ENCODE data around the gene IL23A. TPM values are rescaled to one million over a fixed set of nuclear protein-coding genes. Genes with fewer than 3 reads are reported as not detected.

IL23A gene
- total RNA-seq, 1 experiment from 2014 or later = 0.41 TPM

DNA sequence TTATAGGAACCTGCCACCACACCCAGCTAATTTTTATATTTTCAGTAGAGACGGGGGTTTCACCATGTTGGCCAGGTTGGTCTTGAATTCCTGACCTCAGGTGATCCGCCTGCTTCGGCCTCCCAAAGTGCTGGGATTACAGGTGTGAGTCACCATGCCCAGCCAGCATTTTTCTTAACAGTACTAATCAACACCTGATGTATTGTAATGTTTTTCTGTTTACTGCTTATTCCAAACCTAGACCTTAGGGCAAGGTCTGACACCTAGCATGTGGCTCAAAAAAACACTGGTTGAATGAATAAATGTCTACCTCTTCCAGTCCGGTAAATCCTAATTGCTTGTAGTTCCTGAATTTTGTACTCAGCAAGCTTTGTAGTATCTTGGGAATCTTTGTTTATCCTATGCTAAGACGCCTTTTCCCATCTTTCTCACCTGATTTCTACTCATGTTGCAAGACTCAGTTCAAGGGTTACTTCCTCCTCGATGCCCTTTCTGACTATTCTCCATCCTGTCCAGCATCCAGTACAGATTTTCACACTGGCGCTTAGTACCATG is 7.7 kb upstream of the IL23A start:
- peaks cover 15% of the 10 kb centered on the region; the same call in 1 of the 2 replicates for H3K4me1 ChIP-seq (ENCODE audit: control insufficient read depth, insufficient read depth, low read length)
- H3K27ac ChIP-seq (ENCODE audit: low read length) = no peak overlapping the region
- no peak overlapping the region for H3K4me3 ChIP-seq (ENCODE audit: low read depth in 2 of 2, low read length in 2 of 2)
- in situ Hi-C loops (cut with HindIII; ENCODE audit: low pct_unique_long_range_greater_than_20kb, low sequenced_read_pairs) (no loop called here), intact Hi-C loops (cut with micrococcal nuclease; ENCODE audit: unreplicated experiment) (no loop called here)
- ChIA-PET POLR2A (no interaction called here), CTCF (no interaction called here)
- no peaks in the 10 kb centered on the region for H3K27me3 ChIP-seq (ENCODE audit: control insufficient read depth, insufficient read depth, low read length)
- no peak for ATAC-seq
- no peaks in the 10 kb centered on the region for H3K9me3 ChIP-seq (ENCODE audit: control insufficient read depth, insufficient read depth, low read depth, low read length)
- no peak for DNase-seq (ENCODE audit: low read depth, low spot score)
- TF ChIP-seq, protein P1, sequence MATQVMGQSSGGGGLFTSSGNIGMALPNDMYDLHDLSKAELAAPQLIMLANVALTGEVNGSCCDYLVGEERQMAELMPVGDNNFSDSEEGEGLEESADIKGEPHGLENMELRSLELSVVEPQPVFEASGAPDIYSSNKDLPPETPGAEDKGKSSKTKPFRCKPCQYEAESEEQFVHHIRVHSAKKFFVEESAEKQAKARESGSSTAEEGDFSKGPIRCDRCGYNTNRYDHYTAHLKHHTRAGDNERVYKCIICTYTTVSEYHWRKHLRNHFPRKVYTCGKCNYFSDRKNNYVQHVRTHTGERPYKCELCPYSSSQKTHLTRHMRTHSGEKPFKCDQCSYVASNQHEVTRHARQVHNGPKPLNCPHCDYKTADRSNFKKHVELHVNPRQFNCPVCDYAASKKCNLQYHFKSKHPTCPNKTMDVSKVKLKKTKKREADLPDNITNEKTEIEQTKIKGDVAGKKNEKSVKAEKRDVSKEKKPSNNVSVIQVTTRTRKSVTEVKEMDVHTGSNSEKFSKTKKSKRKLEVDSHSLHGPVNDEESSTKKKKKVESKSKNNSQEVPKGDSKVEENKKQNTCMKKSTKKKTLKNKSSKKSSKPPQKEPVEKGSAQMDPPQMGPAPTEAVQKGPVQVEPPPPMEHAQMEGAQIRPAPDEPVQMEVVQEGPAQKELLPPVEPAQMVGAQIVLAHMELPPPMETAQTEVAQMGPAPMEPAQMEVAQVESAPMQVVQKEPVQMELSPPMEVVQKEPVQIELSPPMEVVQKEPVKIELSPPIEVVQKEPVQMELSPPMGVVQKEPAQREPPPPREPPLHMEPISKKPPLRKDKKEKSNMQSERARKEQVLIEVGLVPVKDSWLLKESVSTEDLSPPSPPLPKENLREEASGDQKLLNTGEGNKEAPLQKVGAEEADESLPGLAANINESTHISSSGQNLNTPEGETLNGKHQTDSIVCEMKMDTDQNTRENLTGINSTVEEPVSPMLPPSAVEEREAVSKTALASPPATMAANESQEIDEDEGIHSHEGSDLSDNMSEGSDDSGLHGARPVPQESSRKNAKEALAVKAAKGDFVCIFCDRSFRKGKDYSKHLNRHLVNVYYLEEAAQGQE (IDR thresholded peaks at IDR 0.05; ENCODE audit: insufficient read depth in 1 of 2, low read depth in 2 of 2, low read length in 1 of 2) = no peak
- no peak for TF ChIP-seq POLR2AphosphoS5 (IDR thresholded peaks at IDR 0.05; ENCODE audit: low read depth, low read length)
- TF ChIP-seq SIN3A (IDR thresholded peaks at IDR 0.05; ENCODE audit: borderline replicate concordance, insufficient read depth, low read depth, low read length) = no peak
- TF ChIP-seq, protein P2, sequence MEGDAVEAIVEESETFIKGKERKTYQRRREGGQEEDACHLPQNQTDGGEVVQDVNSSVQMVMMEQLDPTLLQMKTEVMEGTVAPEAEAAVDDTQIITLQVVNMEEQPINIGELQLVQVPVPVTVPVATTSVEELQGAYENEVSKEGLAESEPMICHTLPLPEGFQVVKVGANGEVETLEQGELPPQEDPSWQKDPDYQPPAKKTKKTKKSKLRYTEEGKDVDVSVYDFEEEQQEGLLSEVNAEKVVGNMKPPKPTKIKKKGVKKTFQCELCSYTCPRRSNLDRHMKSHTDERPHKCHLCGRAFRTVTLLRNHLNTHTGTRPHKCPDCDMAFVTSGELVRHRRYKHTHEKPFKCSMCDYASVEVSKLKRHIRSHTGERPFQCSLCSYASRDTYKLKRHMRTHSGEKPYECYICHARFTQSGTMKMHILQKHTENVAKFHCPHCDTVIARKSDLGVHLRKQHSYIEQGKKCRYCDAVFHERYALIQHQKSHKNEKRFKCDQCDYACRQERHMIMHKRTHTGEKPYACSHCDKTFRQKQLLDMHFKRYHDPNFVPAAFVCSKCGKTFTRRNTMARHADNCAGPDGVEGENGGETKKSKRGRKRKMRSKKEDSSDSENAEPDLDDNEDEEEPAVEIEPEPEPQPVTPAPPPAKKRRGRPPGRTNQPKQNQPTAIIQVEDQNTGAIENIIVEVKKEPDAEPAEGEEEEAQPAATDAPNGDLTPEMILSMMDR (IDR thresholded peaks at IDR 0.05) = no peak
- no peak for TF ChIP-seq TCF7L2 (IDR thresholded peaks at IDR 0.05; ENCODE audit: low read depth, low read length)
- peaks cover 3% of the 10 kb centered on the region; the same call in 1 of the 2 replicates for H3K36me3 ChIP-seq (ENCODE audit: control insufficient read depth, insufficient read depth, low read length)
- no TSS peak for BruUV-seq (replicated peaks)

DNA sequence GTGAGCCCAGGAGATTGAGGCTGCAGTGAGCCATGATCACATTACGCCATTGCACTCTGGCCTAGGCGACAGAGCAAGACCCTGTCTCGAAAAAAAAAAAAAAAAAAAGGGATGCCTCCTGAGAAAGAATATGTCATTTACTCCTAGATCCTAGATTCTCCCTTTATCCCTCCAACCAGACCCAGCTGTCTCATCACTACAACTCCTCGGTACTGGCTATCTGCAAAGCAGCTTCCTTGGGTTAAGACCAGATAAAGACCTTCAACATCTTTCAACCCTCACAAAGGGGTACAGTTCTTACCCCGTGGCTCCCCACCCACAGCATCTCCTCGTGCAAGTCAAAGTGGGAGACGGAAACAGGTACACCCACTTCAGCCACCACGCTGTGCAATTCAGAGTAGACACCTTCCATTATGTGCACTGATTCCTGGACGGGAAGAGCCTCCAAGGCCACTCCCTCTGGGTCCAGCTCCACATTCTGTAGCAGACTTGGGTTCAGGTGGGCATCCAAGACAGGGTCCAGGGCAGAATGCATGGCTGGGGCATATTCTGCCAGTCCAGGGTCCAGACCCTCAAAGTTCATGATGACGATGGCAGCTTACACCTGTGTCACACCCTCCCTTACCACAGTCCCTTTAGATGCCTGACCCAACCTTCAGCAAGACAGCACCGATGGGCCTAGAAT is 6.0 kb upstream of the IL23A start:
- DNase-seq (ENCODE audit: low read depth, low spot score) (no peak), ATAC-seq (no peak)
- in situ Hi-C loops (cut with HindIII; ENCODE audit: low pct_unique_long_range_greater_than_20kb, low sequenced_read_pairs) (no loop called here), intact Hi-C loops (cut with micrococcal nuclease; ENCODE audit: unreplicated experiment) (no loop called here)
- Histone ChIP-seq H3K27ac (ENCODE audit: low read length) (peak overlapping the region; percentile 99), H3K9me3 (ENCODE audit: control insufficient read depth, insufficient read depth, low read depth, low read length) (no peaks in the 10 kb centered on the region), H3K4me1 (ENCODE audit: control insufficient read depth, insufficient read depth, low read length) (peaks cover 15% of the 10 kb centered on the region; the same call in 1 of the 2 replicates), H3K4me3 (ENCODE audit: low read depth in 2 of 2, low read length in 2 of 2) (peak overlapping the region; percentile 76 to 83), H3K27me3 (ENCODE audit: control insufficient read depth, insufficient read depth, low read length) (no peaks in the 10 kb centered on the region), H3K36me3 (ENCODE audit: control insufficient read depth, insufficient read depth, low read length) (peaks cover 3% of the 10 kb centered on the region; the same call in 1 of the 2 replicates)
- CTCF ChIA-PET = interaction anchor here (0.6 kb wide), 1 partner anchor 33 kb away, joined by 4 read pairs; no protein-coding TSS in a partner anchor
- TF ChIP-seq POLR2AphosphoS5 (IDR thresholded peaks at IDR 0.05; ENCODE audit: low read depth, low read length) (no peak), SIN3A (IDR thresholded peaks at IDR 0.05; ENCODE audit: borderline replicate concordance, insufficient read depth, low read depth, low read length) (no peak), TCF7L2 (IDR thresholded peaks at IDR 0.05; ENCODE audit: low read depth, low read length) (no peak)
- TF ChIP-seq, protein P2 (IDR thresholded peaks at IDR 0.05) = no peak
- TF ChIP-seq, protein P1 (IDR thresholded peaks at IDR 0.05; ENCODE audit: insufficient read depth in 1 of 2, low read depth in 2 of 2, low read length in 1 of 2) = no peak
- POLR2A ChIA-PET = interaction anchor here (0.6 to 0.9 kb wide), 3 partner anchors 17 to 102 kb away, joined by 4 to 6 read pairs (median 5); no protein-coding TSS in a partner anchor
- no TSS peak for BruUV-seq (replicated peaks)
